ENCODE data around the gene PTCD1.
A peak's percentile ranks its signal among the peaks of the same experiment; 100 is the strongest.

Gene PTCD1

GRCh38 chr7:99379043-99379577 lies 59.5 kb downstream of the PTCD1 start:
- peak; percentile 95 for DNase-seq (ENCODE audit: extremely low read depth, low read depth)
- no peak for TF ChIP-seq CTCF (IDR thresholded peaks at IDR 0.05; ENCODE audit: low read depth, low read length)

GRCh38 chr7:99375070-99375807 lies 63.4 kb downstream of the PTCD1 start:
- TF ChIP-seq CTCF (IDR thresholded peaks at IDR 0.05; ENCODE audit: low read depth, low read length), result no peak
- peak; percentile 60 for DNase-seq (ENCODE audit: extremely low read depth, low read depth)

GRCh38 chr7:99374111-99375064 lies 64.2 kb downstream of the PTCD1 start, which contains the start of gene ARPC1B:
Gene ARPC1B, plus strand, starts transcription at chr7:99374730. Its CDS starts 10,985 bp downstream, at chr7:99385715.
- TF ChIP-seq CTCF (IDR thresholded peaks at IDR 0.05; ENCODE audit: low read depth, low read length), result no peak
- no peak for DNase-seq (ENCODE audit: extremely low read depth, low read depth)

- no peak for DNase-seq (ENCODE audit: extremely low read depth, low read depth)
- TF ChIP-seq CTCF (IDR thresholded peaks at IDR 0.05; ENCODE audit: low read depth, low read length), result no peak
Observed at GRCh38 chr7:99373091-99374066, 65.2 kb downstream of the PTCD1 start.

GRCh38 chr7:99372275-99373090 lies 66.1 kb downstream of the PTCD1 start:
- DNase-seq (ENCODE audit: extremely low read depth, low read depth), result no peak
- no peak for TF ChIP-seq CTCF (IDR thresholded peaks at IDR 0.05; ENCODE audit: low read depth, low read length)

GRCh38 chr7:99371376-99371920 lies 67.2 kb downstream of the PTCD1 start:
- TF ChIP-seq CTCF (IDR thresholded peaks at IDR 0.05; ENCODE audit: low read depth, low read length), result no peak
- DNase-seq (ENCODE audit: extremely low read depth, low read depth), result no peak
